Tibial nerve (tissue), 4 donors: ENCODE data around the gene CYP2D6.

ENCODE experiments used
- EP300 ChIP-seq, 2 donors: sonication (generic); formaldehyde crosslinking; IDR thresholded peaks; one replicate each; pipeline ENCODE4 v1.6.1; 2017; ENCODE audit warnings: antibody characterized with exemption in 2 of 2, mild to moderate bottlenecking in 1 of 2
- TF ChIP-seq, protein P1 (sequence below), 5 experiments: fragments of 200-600 bp in 3 of 5; fragments of 450-650 bp in 2 of 5; sonication (generic) in 3 of 5; IDR thresholded peaks; one replicate each; pipeline ENCODE4 v1.5.1; 2016 to 2019; ENCODE audit warnings: antibody characterized with exemption in 5 of 5, mild to moderate bottlenecking in 3 of 5, moderate library complexity in 2 of 5

DNA sequence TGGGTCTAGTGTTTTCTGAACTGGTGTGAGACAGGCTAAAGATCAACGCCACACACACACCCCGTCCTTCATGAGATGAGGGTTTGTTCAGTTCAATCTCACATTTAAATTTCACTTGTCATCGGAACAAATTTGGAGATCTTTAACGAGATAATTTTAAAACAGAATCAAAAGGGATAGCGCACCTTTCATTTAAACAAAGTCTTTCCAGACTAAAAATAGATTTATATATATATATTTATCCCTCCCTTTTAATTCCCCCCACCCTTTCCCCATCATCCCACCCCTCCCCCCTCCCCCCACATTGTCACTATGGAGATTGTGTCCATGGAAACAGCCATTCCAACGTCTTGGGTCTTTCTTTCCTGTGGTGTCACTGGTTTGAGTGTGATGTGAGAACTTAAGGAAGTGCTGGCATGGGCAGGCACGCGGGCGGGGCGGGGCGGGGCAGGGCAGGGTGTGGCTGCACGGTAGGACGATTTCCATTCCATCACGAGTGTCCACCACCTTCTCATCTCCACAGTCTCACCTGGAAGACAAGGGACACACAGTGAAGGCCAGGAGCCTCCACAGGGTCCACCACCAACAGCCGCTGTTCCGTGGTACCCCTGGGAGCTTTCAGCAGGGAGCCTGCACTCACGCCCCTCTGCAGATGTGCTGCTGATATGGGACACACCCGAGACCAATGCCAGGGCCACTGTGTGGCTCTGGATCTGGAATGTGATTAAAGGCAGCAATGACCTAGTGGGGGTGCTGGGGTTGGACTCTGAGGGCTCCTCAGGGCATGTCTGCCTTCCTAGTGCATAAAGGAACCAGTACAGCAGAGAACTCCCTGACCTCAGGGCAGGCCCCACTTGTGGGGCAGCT, 30.5 kb upstream of the CYP2D6 start:
- TF ChIP-seq, protein P1, sequence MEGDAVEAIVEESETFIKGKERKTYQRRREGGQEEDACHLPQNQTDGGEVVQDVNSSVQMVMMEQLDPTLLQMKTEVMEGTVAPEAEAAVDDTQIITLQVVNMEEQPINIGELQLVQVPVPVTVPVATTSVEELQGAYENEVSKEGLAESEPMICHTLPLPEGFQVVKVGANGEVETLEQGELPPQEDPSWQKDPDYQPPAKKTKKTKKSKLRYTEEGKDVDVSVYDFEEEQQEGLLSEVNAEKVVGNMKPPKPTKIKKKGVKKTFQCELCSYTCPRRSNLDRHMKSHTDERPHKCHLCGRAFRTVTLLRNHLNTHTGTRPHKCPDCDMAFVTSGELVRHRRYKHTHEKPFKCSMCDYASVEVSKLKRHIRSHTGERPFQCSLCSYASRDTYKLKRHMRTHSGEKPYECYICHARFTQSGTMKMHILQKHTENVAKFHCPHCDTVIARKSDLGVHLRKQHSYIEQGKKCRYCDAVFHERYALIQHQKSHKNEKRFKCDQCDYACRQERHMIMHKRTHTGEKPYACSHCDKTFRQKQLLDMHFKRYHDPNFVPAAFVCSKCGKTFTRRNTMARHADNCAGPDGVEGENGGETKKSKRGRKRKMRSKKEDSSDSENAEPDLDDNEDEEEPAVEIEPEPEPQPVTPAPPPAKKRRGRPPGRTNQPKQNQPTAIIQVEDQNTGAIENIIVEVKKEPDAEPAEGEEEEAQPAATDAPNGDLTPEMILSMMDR (IDR thresholded peaks at IDR 0.05) = no peak
- no peak for TF ChIP-seq EP300 (IDR thresholded peaks at IDR 0.05)
